Ovary (tissue), 3 donors: Measurements from ENCODE around the gene ADGRA1.

Experiments
- EP300 ChIP-seq: sonication (generic); formaldehyde crosslinking; IDR thresholded peaks from one replicate; pipeline ENCODE4 v1.6.1; 2017; ENCODE audit warnings: antibody characterized with exemption
- POLR2A ChIP-seq: fragments of 450-650 bp; IDR thresholded peaks from one replicate; pipeline ENCODE4 v1.6.1; 2017; ENCODE audit warnings: antibody characterized with exemption, mild to moderate bottlenecking, moderate library complexity
- TF ChIP-seq, protein P1 (sequence below), 3 donors: fragments of 450-650 bp in 2 of 3; fragments of 200-600 bp in 1 of 3; IDR thresholded peaks; one replicate each; pipeline versions ENCODE4 v1.5.1 to v1.8.0; 2016 to 2022; ENCODE audit warnings: antibody characterized with exemption in 3 of 3, mild to moderate bottlenecking in 1 of 3
- donor health status: DM: no; HTN: no; CAD: no.

DNA sequence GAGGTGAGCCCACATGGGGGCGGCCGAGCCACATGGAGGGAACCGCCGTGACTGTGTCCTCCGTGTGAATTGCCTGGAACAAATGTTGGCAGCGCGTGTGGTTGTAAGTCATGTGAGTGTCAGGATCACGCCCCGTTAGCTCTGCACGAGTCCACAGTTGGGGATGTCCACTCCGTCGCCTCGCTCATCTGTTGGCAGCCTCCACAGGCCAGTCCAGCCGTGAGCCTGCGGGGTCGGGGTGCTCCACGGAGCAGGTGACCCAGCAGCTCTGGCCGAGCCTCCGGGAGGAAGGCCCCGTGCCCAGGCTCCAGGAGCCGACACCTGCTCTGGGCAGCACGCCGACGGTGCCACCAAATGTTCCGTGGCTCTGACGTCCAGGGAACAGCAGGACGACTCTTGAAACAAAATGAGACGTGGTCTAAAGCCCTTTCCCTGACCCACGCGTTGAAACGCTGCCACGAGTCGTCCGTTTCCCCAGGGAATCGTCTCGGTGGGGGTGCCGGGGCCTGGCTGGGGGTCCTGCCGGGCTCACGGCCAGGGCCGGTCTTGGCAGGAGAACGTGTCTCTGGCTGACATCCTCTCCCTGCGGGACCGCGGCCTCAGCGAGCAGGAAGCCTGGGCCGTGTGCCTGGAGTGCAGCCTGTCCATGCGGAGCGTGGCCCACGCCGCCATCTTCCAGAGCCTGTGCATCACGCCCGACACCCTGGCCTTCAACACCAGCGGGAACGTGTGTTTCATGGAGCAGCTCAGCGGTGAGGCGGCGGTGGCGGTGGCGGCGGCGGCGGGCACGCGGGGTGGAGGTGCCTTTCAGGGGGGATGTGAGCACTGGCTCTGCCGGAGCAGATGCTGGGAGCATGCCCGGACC, 79.3 kb downstream of the ADGRA1 start:
- TF ChIP-seq POLR2A (no peak), EP300 (no peak)
- TF ChIP-seq, protein P1, sequence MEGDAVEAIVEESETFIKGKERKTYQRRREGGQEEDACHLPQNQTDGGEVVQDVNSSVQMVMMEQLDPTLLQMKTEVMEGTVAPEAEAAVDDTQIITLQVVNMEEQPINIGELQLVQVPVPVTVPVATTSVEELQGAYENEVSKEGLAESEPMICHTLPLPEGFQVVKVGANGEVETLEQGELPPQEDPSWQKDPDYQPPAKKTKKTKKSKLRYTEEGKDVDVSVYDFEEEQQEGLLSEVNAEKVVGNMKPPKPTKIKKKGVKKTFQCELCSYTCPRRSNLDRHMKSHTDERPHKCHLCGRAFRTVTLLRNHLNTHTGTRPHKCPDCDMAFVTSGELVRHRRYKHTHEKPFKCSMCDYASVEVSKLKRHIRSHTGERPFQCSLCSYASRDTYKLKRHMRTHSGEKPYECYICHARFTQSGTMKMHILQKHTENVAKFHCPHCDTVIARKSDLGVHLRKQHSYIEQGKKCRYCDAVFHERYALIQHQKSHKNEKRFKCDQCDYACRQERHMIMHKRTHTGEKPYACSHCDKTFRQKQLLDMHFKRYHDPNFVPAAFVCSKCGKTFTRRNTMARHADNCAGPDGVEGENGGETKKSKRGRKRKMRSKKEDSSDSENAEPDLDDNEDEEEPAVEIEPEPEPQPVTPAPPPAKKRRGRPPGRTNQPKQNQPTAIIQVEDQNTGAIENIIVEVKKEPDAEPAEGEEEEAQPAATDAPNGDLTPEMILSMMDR (IDR thresholded peaks at IDR 0.05), result no peak
